ENCODE measurements around the gene EP400.

EP400 gene

DNA sequence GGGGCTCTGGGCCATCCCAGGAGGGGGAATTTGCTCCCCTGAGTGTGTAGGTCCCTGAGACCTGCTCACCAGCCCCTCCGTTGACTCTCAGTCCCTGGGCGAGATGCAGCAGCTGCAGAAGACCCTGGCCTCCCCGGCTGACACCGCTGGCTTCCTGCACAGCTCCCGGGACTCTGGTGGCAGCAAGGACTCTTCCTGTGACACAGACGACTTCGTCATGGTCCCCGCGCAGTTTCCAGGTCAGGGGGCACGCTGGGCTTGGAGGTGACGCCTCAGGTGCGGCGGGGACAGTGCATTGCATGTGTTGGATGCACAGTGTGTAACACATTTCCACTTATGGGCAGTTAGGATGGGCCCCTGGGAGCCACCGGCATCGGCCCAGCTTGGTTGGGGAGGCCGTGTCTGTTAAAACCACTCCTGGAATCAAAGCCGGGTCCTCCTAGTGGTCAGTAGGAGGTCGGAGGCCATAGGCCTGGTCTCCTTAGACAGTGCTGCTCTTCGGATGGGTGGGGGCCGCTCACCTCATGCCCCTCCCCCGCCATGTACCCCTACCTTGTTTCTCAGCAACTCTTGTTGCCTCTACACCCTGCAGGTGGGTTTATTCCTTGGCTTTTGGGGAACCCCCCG lies 37.8 kb upstream of the EP400 start:
- DNase-seq: no peak

DNA sequence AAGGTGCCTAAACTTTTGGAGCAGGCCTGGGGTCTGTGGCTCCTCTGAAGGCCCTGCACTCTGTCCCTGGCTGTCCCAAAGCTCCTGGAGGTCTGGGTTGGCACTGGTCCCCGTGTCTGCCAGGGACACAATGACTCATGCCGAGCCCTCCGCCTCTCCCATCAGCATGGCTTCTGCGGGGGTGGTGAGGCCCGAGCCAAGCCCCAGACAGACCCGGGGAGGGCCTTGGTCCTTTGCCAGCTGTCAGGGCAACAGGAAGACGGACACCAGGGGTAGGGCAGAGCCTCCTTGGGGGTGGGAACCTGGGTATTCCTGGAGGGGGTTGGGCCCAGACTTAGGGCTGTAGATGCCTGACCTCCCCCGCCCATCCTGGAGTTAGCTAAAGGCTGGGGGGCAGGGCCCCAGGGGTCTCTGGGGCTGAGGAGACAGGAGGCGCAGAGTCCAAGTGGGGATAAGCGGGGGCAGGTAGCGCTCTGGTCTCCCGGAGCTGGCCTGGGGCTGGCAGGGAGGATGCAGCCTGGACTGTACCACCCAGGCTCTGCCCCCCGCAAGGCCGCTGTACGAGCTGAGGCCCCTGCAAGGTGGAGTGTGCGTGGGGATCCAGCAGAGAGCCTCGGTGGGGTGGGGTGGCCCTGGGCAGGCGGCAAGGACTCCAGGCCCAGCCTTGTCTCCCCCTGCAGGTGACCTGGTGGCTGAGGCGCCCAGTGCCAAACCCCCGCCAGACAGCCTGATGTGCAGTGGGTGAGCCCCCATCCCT lies 37.0 kb upstream of the EP400 start:
- DNase-seq: no peak

DNA sequence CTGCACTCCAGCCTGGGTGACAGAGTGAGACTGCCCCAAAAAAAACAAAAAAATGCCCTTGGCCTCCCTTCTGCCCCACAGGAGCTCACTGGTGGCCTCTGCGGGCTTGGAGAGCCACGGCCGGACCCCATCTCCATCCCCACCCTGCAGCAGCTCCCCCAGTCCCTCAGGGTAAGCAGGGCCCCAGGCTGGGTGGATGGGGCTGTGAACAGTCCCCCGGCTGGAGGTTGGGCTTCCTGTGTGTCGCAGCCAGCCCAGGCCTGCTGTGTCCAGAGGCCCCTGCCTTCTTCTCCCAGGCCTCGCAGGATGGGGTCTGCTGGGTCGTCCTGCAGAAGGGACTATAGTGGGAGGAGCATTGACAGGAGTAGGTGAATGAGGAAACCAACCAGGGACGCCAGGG lies 36.1 kb upstream of the EP400 start:
- DNase-seq: no peak

DNA sequence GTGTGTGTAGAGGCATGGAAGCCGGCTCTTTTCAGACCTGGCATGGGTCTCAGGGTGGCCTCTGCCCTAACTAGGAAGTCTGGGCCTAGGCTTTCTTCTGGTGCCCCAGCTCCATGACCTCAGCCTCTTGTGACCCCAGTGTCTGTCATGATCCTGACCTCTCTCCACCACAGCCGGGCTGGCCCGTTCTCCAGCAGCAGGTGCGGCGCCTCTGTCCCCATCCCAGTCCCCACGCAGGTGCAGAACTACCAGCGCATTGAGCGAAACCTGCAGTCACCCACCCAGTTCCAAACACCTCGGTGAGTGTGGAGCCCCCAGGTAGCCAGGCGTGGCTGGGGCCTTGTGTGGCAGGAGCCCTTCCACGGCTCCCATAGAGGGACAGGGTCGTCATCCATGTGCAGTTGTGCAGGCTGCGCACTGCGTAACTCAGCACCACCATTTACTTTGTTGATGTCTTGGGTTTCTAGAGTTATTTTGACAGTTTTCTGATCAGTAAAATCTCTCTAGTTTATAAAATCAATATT lies 35.5 kb upstream of the EP400 start:
- DNase-seq: no peak

DNA sequence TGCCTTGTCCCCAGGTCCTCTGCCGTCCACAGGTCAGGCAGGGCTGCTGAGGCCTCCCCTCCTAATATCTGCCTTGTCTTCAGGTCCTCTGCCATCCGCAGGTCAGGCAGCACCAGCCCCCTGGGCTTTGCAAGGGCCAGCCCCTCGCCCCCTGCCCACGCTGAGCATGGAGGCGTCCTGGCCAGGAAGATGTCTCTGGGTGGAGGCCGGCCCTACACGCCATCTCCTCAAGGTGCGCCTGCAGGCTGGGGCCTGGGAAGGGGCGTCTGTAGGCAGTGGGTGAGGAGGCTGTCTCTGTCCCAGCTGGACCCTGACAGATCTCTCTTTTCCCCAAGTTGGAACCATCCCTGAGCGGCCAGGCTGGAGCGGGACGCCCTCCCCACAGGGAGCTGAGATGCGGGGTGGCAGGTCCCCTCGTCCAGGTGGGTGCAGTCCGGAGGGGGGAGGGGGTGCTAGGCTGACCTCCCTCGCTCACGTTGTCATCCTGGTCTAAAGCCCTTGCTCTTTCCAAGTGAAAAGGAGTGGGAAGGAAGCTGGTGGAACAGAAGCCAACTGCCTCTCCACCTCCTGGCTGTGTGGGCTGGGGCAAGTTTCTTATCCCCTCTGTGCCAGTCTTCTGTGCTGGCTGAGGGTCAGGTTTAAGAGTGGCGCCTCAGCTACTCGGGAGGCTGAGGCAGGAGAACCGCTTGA lies 34.6 kb upstream of the EP400 start:
- DNase-seq: no peak

DNA sequence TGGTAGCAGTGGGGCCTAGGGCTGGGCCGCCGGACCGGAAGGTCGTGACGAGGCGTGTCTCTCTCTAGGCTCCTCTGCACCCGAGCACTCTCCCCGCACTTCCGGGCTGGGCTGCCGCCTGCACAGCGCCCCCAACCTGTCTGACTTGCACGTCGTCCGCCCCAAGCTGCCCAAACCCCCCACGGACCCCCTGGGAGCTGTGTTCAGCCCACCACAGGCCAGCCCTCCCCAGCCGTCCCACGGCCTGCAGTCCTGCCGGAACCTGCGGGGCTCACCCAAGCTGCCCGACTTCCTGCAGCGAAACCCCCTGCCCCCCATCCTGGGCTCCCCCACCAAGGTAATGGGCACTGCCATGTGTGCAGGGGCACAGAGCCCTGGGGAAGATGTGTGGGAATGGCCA lies 33.9 kb upstream of the EP400 start:
- DNase-seq: no peak

DNA sequence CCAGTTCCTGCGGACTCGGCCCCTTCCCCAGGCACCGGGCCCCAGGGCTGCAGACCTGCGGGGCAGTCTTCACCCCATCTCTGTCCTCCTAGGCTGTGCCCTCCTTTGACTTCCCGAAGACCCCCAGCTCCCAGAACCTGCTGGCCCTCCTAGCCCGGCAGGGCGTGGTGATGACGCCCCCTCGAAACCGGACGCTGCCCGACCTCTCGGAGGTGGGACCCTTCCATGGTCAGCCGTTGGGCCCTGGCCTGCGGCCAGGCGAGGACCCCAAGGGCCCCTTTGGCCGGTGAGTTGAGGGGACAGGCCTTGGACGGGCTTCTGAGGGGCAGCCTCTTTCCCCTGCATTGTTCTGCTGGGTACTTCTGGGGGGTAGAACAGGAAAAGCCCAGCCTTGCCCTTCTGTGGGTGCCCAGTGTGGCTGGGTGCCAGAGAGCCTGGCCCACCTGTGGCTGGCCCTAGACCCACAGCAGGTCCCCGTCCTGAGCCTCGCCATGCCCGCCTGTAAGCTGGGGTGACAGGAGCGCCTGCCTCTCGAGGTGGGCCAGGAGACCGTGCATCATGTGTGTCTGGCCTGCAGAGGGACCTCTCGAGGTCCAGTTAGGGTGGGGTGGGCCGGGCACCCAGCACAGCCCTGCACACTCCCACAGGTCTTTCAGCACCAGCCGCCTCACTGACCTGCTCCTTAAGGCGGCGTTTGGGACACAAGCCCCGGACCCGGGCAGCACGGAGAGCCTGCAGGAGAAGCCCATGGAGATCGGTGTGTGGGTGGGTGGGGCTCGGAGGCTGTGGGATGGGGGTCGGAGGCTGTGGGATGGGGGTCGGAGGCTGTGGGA lies 33.2 kb upstream of the EP400 start:
- DNase-seq: no peak

DNA sequence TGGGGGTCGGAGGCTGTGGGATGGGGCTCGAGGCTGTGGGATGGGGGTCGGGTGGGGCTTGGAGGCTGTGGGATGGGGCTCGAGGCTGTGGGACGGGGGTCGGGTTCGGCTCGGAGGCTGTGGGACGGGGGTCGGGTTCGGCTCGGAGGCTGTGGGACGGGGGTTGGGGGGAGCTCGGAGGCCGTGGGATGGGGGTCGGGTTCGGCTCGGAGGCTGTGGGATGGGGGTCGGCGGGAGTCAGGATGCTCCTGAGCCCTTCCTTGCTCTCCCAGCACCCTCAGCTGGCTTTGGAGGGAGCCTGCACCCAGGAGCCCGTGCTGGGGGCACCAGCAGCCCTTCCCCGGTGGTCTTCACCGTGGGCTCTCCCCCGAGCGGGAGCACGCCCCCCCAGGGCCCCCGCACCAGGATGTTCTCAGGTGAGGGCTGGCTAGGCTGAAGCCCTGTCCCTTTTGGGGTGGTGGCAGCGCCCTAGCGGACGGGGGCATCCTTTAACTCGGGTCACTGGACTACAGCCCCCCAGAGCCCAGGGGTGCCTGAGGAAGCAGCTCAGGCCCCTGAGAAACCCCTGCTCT lies 32.5 kb upstream of the EP400 start:
- no peak for DNase-seq

DNA sequence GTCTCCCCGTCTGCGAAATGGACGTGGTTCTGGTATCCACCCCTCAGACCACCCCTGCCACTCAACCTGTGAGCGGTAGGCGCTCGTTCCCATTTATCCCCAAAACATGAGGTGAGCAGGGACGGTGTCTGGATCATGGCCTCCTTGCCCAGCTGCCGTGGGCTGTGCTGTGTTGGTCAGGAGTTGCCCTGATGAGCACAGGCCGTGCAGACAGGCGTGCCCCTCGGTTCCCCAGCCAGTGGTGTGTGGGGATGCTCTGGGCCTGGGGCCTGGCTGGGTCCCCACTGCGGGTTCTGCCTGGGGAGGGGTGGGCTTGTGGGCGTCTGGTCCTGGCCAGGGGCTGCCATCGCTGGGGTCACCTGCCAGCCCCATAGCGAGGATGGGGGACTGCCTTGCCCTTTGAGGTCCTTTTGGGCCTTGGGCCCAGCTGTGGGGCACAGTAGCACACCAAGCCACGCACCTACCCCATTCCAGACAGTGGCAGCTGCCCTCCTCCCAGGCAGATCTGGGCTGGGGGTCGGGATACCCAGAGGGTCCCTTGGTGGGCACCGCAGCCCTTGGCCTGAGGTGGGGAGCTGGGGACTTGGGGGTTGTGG lies 31.9 kb upstream of the EP400 start:
- DNase-seq: no peak

DNA sequence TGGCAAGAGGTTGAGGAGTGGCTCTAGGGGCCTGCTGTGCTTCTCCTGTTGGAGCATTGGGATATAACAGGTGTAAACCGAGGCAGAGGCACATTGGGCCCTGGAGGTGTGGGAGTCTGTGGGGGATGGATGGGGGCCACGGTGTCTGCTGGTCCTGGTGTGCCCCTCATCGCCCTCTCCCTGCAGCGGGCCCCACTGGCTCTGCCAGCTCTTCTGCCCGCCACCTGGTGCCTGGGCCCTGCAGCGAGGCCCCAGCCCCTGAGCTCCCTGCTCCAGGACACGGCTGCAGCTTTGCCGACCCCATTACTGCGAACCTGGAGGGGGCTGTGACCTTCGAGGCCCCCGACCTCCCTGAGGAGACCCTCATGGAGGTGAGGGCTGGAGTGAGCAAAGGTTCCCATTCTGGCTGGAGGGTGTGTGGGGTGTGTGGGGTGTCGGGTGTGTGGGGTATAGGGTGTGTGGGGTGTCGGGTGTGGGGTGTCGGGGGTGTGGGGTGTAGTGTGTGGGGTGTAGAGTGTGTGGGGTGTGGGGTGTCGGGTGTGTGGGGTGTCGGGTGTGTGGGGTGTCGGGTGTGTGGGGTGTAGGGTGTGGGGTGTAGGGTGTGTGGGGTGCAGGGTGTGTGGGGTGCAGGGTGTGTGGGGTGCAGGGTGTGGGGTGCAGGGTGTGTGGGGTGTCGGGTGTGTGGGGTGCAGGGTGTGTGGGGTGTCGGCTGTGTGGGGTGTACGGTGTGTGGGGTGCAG lies 31.3 kb upstream of the EP400 start:
- DNase-seq: no peak

DNA sequence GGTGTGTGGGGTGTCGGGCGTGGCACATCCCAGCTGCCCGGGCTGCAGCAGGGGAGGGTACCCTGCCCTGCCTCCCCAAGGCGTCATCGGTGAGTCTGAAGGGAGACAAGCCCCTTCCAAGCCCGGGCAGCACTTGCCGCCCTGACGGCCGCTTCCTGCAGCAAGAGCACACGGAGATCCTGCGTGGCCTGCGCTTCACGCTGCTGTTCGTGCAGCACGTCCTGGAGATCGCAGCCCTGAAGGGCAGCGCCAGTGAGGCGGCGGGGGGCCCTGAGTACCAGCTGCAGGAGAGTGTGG lies 30.7 kb upstream of the EP400 start:
- DNase-seq: no peak

DNA sequence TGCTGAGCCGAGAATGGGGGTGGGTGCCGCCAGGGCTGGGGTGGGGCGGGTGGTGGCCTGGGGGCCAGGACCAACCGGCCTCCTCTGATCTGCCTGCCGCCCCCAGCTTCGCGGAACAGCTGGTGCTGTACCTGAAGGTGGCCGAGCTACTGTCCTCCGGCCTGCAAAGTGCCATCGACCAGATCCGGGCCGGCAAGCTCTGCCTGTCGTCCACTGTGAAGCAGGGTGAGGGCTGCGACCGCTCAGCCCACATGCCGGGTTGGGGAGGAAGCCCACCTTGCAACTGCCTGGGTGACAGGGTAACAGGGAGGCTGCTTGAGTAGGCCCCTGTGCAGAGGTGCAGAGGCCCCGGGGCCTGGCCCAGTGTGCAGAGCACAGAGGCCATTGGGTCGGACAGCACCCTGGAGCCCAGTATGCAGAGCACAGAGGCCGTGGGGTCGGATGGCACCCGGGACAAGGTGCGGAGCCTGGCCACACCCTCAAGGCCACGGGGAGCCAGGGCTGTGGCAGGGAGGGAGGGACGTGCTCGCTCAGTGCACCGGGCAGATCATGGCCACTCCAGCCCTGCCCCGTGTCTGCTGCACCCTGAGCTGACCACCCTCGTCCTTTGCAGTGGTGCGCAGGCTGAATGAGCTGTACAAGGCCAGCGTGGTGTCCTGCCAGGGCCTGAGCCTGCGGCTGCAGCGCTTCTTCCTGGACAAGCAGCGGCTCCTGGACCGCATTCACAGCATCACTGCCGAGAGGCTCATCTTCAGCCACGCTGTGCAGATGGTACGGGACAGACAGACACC lies 30.2 kb upstream of the EP400 start:
- no peak for DNase-seq

DNA sequence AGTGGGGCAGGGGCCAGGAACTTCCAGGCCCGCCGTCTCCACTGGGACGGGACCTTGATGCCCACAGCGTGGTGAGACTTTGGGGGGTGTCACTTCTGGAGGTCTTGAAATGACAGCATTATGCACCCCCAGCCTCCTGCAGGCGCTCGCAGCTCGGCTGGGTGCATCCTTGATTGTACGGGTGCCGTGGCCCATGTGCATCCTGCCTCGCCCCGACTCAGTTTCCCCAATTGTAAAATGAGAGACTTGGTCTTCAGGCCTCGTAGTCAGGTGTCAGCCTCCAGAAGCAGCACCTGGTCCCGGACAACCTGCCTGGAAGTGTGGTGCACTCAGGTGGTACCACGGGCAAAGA lies 29.6 kb upstream of the EP400 start:
- DNase-seq: no peak

DNA sequence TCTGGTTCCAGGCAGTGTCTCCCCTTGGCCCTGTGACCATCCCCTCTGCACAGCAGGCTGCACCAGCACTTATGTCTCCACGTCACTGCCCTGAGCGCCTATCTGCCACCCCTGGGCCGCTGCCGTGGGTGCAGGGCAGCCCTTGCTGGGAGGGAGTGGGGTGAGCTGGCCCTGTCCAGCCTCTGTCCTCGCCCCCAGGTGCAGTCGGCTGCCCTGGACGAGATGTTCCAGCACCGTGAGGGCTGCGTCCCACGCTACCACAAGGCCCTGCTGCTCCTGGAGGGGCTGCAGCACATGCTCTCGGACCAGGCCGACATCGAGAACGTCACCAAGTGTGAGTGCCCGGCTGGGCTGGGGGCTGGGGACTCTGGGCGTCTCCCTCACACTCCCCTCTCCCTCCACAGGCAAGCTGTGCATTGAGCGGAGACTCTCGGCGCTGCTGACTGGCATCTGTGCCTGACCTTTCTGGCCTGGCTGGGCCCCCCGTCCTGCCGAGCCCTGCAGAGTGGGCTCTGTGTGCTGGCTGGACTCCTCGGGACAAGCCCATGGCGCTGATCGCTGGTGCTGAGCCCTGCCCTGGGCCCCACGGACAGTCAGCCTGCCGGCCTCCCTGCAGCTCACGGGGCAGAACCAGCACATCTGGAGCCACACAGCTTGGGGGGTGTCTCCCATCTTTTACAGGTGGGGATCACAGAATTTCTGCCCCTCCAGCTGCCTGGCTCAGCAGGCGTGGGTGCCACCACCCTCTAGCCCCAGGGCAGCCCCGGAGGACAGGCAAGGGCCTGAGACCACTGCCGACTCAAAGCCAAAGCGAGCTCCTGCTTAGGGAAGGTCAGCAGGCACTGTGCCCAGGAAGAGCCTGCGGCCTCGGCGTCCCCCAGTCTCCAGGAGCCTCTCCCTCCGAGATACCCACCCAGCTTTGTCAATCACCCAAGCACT lies 28.6 kb upstream of the EP400 start:
- DNase-seq: no peak

DNA sequence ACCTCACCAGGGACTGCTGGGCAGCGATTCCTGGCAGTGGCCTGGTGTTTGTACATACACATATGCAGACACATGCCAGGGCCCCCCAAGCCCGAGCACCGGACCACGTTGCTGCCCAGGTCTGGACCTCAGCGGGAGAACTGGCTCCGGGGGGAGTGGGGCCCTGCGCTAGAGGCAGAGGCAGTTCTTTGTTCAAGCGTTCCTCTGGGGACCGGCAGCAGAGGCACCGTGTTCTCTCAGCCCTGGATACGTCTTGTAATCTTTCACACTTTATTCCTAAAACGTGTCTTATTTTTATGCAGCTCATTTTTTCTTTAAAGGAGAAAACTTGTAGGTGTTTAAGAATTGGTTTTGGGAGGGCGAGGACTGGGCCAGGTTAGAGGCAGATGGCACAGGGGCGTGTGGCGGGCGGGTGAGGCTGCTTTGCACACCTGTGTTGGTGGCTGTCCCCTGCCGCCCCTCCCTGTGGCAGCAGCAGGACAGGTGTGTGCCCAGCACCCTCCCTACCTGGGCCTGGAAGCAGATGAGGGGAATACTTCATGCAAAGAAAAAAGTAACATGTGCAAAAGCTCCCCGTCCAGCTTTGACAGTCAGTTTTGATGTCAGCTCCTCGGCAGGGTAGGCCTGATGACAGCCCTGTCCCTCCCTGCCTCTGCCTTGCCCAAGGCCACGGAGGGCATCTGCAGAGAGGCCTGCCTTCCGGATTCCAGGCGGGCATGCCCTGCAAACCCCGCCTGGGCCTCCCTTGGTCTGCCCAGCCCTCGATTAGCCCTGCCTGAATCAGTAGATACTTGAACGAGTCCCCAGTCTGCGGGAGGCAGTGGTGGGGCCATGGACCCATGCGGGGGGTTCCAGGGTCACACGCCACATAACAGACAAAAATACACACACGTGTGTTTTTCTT lies 27.6 kb upstream of the EP400 start:
- DNase-seq: no peak

DNA sequence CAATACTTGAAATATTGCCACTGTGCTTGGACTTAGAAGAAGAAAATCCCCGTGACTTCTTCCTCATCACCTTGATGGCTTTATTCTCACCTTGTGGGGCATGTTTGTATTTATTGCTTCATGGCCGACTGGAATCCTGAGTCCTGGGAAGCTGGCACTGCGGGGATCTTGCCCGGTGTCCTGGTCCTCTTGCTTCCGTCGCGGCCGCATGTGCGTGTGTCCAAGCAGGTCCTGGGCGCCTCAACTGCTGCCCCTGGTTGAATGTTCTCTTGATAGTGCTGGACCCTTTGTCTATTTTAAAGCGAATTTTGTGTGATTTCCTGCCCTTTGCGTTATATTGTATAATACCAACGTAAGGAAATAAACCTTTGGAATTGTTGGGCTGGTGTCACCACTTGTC lies 27.0 kb upstream of the EP400 start:
- DNase-seq: no peak

DNA sequence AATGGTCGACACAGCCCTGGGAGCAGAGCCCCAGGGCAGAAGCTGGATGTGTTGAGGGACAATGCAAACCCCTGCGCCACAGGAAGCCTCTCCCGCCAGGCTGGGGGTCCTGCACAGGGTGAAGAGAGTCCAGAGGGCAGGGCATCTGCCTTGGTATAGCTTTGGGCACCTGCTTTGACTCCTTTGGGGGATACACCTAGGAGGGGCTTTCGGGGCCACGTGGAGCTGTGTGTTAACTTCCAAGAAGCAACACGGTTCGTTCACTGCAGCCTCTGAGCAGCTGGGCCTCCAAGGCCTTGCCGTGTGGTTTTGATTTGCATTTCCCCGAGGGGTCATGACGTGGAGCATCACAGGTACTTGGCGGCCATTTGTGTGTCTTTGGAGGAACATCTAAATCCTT lies 26.5 kb upstream of the EP400 start:
- DNase-seq: no peak

DNA sequence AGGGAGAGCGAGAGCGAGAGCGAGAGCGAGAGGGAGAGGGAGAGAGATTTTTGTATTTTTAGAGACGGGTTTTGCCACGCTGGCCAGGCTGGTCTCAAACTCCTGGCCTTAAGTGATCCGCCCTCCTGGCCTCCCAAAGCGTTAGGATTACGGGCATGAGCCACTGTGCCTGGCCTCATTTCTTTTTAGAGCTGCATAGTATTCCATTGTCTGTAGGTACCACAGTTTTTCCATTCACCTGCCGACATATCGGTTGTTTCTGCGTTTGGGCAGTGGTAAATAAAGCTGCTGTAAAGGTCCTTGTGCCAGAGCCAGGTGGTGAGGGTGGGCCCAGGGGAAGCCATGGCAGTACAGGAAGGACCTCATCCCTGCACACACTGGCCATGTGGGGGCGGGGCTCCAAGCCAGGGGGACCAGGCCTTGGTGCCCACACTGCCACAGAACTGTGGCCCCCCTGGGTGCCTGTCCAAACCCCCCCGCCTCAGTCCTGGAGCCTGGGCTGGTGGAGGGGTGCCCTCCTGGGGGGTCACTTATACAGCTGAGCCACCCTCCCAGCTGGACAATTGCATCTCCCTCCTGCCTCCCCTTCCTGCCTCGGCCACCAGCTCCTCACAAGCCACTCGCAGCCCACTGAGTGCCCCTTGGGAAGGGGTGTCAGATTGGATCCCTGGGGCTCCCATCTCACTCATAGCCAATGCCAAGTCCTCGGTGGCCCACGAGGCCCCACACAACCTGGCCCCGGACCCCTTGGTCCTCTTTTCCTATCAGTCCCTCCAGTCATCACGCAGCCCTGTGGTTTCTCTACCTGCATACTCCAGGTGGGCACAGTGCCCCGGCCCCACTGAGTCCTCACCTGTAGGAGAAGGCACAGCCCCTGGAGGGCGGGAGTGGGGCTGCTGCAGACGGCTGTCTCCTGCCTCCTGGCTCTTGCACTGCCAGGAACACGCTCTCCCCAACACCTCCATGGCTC lies 22.3 kb upstream of the EP400 start:
- no peak for DNase-seq

Data from NK-92 treated with Interleukin-12 subunit alpha and Interleukin-12 subunit beta, amount 100 ng/mL, for 24 hours (cell line).